ENCODE measurements around the gene H6PD.

Gene H6PD

DNA sequence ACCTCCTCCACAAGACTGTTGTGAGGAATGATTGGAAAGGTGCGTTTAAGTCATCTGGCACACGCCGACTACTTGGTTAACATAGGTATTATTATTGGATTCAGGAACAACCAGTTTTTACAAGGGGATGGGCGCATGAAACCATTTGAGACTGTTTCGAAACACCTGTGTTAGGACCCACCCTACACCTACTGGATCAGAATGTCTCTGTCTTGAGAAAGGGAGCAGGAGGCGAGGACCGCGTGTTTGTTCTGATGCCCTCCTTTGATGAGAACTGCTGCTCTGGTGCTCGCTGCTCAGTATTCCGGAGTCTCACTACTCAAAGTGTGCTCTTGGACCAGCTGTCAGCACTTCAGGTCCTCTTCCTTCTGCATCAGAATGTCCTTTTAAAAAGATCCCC, 7.3 kb downstream of the H6PD start:
- no peak overlapping the region for H3K4me3 ChIP-seq (ENCODE audit: extremely low read depth, insufficient read depth, low read length, poor library complexity, severe bottlenecking)
- H3K36me3 ChIP-seq (ENCODE audit: control insufficient read depth, insufficient read depth, low read length), result peaks cover 3% of the 10 kb centered on the region
- no peaks in the 10 kb centered on the region for H3K9me3 ChIP-seq (ENCODE audit: control insufficient read depth, low read length)
- H3K4me1 ChIP-seq (ENCODE audit: control insufficient read depth, insufficient read depth, low read length, poor library complexity, severe bottlenecking), result peaks cover 15% of the 10 kb centered on the region
- WGBS, 2 experiments (ENCODE audit: insufficient coverage in 2 of 2), result 92 to 98% methylated on average over 7 to 9 of the region's 10 CpGs
- H3K27ac ChIP-seq (ENCODE audit: low read depth, low read length, severe bottlenecking), result no peak overlapping the region

DNA sequence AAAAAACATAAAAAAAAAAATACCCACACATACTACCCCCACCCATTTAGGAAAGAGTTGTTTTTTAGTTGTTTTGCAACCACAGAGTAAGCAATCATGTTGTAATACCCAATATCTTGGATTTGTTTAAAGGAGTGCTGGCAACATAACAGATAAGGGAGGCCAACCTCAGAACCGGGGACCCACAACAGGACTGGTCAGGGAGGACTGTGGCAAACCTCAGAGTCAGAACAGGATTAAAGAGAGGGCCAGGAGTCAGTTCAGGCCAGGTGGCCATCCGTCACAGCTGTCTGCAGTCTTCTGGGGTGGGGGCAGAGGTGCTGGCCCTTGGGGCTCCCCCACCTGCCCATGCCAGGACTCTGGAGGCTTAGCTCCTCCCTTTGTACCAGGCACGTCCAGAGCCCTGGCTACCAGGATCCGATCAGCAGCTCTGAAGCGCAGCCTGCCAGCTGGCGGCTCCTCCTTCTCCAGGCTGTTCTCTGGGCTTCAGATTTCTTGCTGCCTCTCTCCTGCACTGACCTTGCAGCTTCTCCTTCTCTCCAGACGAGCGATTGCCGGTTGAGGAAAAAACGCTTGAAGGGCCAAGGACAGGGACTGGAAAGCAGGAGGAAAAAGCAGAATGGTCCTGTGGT, 7.9 kb downstream of the H6PD start:
- Histone ChIP-seq H3K36me3 (ENCODE audit: control insufficient read depth, insufficient read depth, low read length) (peaks cover 6% of the 10 kb centered on the region), H3K4me3 (ENCODE audit: extremely low read depth, insufficient read depth, low read length, poor library complexity, severe bottlenecking) (no peak overlapping the region), H3K9me3 (ENCODE audit: control insufficient read depth, low read length) (no peaks in the 10 kb centered on the region), H3K4me1 (ENCODE audit: control insufficient read depth, insufficient read depth, low read length, poor library complexity, severe bottlenecking) (peaks cover 15% of the 10 kb centered on the region), H3K27ac (ENCODE audit: low read depth, low read length, severe bottlenecking) (no peak overlapping the region)
- 85 to 87% methylated on average over 5 to 8 of the region's 10 CpGs for WGBS, 2 experiments (ENCODE audit: insufficient coverage in 2 of 2)

DNA sequence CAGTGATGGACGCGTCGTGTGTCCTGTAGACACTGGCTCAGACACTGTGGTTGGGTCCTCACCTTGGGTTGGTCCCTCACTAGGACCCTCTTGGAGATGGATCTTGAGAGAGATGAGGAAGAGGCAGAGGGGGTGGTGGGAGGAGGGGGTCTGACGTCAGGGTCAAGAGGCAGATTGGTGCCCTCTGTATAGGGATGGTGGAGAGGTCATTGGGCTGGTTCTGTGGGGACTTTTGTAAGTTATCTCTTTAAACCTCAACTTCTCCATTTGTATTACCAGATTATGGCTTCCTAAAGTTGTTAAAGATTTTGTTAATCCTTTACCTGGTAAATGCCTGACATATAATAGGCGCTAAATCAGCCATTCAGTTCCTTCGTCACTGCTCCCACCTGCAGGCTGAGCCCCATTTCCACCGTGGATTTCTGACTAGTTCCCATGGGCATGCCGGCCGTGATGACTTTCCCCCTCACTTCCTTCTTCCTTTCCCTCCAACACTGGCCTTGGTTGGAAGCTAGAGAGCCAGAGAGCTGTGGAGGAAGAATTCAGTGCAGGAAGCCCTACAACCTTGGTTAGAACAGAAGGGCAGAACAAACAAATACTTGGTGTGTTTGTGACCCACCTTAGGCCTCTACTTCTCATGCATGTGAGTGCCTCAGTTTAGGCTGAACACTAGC, 8.6 kb downstream of the H6PD start:
- WGBS, 2 experiments (ENCODE audit: insufficient coverage in 2 of 2), result 86 to 94% methylated on average over 5 to 6 of the region's 9 CpGs
- no peaks in the 10 kb centered on the region for H3K9me3 ChIP-seq (ENCODE audit: control insufficient read depth, low read length)
- no peak overlapping the region for H3K4me3 ChIP-seq (ENCODE audit: extremely low read depth, insufficient read depth, low read length, poor library complexity, severe bottlenecking)
- H3K4me1 ChIP-seq (ENCODE audit: control insufficient read depth, insufficient read depth, low read length, poor library complexity, severe bottlenecking), result peaks cover 15% of the 10 kb centered on the region
- no peak overlapping the region for H3K27ac ChIP-seq (ENCODE audit: low read depth, low read length, severe bottlenecking)
- peaks cover 6% of the 10 kb centered on the region for H3K36me3 ChIP-seq (ENCODE audit: control insufficient read depth, insufficient read depth, low read length)

DNA sequence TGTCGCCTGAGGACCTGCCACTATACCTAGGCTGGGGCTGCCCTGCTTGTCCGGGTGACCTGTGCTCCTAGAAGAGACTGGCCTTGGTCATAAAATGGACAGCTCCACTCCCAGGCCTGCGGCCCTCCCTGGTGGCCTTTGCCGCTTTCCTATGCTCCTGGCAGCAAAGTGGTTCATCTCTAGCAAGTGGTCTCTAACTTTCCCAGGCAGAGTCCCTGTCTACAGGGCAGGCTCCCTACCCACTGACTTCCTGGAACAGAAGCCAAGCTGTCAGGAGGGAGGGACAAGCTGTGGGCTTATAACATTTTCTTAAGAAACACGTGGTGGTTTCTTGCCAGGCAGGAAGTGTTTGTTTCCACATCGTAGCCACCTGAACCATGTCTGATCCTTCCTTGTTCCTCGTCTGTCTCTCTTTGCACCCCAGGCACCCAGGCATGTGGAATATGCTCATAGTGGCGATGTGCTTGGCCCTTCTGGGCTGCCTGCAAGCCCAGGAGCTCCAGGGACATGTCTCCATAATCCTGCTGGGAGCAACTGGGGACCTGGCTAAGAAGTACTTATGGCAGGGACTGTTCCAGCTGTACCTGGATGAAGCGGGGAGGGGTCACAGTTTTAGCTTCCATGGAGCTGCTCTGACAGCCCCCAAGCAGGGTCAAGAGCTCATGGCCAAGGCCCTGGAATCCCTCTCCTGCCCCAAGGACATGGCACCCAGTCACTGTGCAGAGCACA, 10.1 kb downstream of the H6PD start:
- H3K4me1 ChIP-seq (ENCODE audit: control insufficient read depth, insufficient read depth, low read length, poor library complexity, severe bottlenecking), result peaks cover 16% of the 10 kb centered on the region
- no peak overlapping the region for H3K4me3 ChIP-seq (ENCODE audit: extremely low read depth, insufficient read depth, low read length, poor library complexity, severe bottlenecking)
- H3K27ac ChIP-seq (ENCODE audit: low read depth, low read length, severe bottlenecking), result no peak overlapping the region
- peaks cover 6% of the 10 kb centered on the region for H3K36me3 ChIP-seq (ENCODE audit: control insufficient read depth, insufficient read depth, low read length)
- H3K9me3 ChIP-seq (ENCODE audit: control insufficient read depth, low read length), result no peaks in the 10 kb centered on the region
- 88 to 89% methylated on average over 8 to 9 of the region's 9 CpGs for WGBS, 2 experiments (ENCODE audit: insufficient coverage in 2 of 2)

DNA sequence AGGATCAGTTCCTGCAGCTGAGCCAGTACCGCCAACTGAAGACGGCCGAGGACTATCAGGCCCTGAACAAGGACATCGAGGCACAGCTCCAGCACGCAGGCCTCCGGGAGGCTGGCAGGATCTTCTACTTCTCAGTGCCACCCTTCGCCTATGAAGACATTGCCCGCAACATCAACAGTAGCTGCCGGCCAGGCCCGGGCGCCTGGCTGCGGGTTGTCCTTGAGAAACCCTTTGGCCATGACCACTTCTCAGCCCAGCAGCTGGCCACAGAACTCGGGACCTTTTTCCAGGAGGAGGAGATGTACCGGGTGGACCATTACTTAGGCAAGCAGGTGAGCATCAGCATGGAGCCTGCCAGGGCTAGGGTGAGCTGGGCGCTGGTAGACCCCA, 10.7 kb downstream of the H6PD start:
- 92 to 98% methylated on average over 14 to 15 of the region's 15 CpGs for WGBS, 2 experiments (ENCODE audit: insufficient coverage in 2 of 2)
- peaks cover 18% of the 10 kb centered on the region for H3K4me1 ChIP-seq (ENCODE audit: control insufficient read depth, insufficient read depth, low read length, poor library complexity, severe bottlenecking)
- peaks cover 6% of the 10 kb centered on the region for H3K36me3 ChIP-seq (ENCODE audit: control insufficient read depth, insufficient read depth, low read length)
- no peak overlapping the region for H3K27ac ChIP-seq (ENCODE audit: low read depth, low read length, severe bottlenecking)
- no peak overlapping the region for H3K4me3 ChIP-seq (ENCODE audit: extremely low read depth, insufficient read depth, low read length, poor library complexity, severe bottlenecking)
- no peaks in the 10 kb centered on the region for H3K9me3 ChIP-seq (ENCODE audit: control insufficient read depth, low read length)

DNA sequence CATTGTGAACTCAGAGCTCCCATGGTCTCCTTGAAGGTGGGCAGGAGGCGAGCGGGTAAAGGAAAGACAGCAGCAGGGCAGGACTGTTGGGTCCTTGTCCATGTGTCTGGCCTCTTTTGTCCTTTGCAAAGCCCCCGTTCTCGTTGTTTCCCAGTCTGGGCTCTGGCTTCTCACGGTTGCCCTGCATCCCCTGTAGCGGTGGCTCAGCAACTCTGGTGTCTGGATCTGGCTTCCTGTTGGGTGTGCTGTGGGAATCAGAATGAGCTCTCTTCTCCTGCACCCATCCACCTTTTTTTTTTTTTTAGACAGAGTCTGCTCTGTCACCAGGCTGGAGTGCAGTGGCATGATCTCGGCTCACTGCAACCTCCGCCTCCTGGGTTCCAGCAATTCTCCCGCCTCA, 11.1 kb downstream of the H6PD start:
- H3K9me3 ChIP-seq (ENCODE audit: control insufficient read depth, low read length), result no peaks in the 10 kb centered on the region
- WGBS, 2 experiments (ENCODE audit: insufficient coverage in 2 of 2), result 87 to 94% methylated on average over 7 of the region's 9 CpGs
- H3K27ac ChIP-seq (ENCODE audit: low read depth, low read length, severe bottlenecking), result no peak overlapping the region
- no peak overlapping the region for H3K4me3 ChIP-seq (ENCODE audit: extremely low read depth, insufficient read depth, low read length, poor library complexity, severe bottlenecking)
- peaks cover 6% of the 10 kb centered on the region for H3K36me3 ChIP-seq (ENCODE audit: control insufficient read depth, insufficient read depth, low read length)
- H3K4me1 ChIP-seq (ENCODE audit: control insufficient read depth, insufficient read depth, low read length, poor library complexity, severe bottlenecking), result peaks cover 18% of the 10 kb centered on the region

DNA sequence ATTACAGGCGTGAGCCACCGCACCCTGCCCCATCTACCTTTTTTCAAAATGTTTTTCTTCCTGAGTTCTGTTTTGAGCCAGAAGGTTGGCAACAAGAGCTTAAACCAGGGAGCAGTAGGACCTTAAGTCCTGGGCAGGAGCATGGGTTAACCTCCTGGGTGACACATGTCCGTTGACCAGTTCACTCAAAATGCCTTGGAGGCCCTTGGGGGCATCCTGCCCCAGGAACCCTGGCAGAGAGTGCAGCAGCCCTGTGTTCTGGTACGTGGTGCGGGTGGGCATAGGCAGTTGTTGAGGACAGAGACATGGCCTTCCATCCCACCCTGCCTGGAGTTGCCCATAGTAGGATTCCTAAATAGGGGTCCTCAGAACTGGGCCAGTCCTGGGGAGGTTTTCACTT, 11.6 kb downstream of the H6PD start:
- 100% methylated on average over 4 to 5 of the region's 5 CpGs for WGBS, 2 experiments (ENCODE audit: insufficient coverage in 2 of 2)
- Histone ChIP-seq H3K9me3 (ENCODE audit: control insufficient read depth, low read length) (no peaks in the 10 kb centered on the region), H3K4me3 (ENCODE audit: extremely low read depth, insufficient read depth, low read length, poor library complexity, severe bottlenecking) (no peak overlapping the region)

DNA sequence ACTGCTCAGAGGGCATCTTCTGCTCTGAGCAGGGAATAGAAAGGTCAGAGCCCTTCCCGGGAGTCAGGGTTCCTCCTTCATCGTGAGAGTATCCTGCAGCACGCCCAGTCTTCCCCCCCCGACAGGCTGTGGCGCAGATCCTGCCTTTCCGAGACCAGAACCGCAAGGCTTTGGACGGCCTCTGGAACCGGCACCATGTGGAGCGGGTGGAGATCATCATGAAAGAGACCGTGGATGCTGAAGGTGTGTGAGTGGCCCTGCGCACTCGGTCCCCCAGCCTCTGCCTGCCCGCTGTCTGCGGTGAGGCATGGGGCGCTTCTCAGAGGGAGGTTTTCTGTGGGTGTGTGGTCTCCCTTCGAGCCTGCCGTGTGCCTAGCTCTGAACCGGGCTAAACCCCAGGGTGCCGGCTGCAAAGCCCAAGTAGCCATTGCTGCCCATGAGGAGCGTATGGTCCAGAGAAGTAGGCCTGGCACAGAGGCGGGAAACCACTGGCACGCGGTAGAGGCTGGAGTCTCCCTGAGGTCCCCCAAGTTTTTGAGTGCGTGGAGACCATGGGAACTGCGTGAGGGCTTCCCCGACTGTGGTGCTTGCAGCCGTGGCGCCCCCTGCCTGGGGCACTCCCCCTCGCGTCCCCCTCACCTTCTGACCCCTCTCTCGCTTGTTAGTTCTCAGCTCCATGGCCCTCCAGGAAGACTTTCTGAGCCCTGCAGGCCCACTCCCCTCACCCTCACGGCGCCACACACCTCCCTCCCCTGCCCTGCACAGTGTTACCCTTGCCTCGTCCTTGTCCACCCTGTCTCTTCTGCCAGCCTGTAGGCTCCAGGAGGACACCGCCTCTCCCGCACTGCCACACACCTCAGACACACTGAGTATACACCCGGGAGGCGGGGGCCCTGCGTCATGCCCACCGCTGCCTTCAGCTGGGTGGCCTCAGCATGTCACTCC, 12.5 kb downstream of the H6PD start:
- no peak overlapping the region for H3K4me3 ChIP-seq (ENCODE audit: extremely low read depth, insufficient read depth, low read length, poor library complexity, severe bottlenecking)
- H3K9me3 ChIP-seq (ENCODE audit: control insufficient read depth, low read length), result no peaks in the 10 kb centered on the region
- H3K27ac ChIP-seq (ENCODE audit: low read depth, low read length, severe bottlenecking), result no peak overlapping the region
- H3K36me3 ChIP-seq (ENCODE audit: control insufficient read depth, insufficient read depth, low read length), result peaks cover 6% of the 10 kb centered on the region
- peaks cover 26% of the 10 kb centered on the region for H3K4me1 ChIP-seq (ENCODE audit: control insufficient read depth, insufficient read depth, low read length, poor library complexity, severe bottlenecking)
- WGBS, 2 experiments (ENCODE audit: insufficient coverage in 2 of 2), result 91 to 92% methylated on average over 34 to 39 of the region's 41 CpGs

More for the DNA sequence above, 11.6 kb downstream of the H6PD start:
- peaks cover 19% of the 10 kb centered on the region for H3K4me1 ChIP-seq (ENCODE audit: control insufficient read depth, insufficient read depth, low read length, poor library complexity, severe bottlenecking)
- H3K27ac ChIP-seq (ENCODE audit: low read depth, low read length, severe bottlenecking), result no peak overlapping the region
- H3K36me3 ChIP-seq (ENCODE audit: control insufficient read depth, insufficient read depth, low read length), result peaks cover 6% of the 10 kb centered on the region

DNA sequence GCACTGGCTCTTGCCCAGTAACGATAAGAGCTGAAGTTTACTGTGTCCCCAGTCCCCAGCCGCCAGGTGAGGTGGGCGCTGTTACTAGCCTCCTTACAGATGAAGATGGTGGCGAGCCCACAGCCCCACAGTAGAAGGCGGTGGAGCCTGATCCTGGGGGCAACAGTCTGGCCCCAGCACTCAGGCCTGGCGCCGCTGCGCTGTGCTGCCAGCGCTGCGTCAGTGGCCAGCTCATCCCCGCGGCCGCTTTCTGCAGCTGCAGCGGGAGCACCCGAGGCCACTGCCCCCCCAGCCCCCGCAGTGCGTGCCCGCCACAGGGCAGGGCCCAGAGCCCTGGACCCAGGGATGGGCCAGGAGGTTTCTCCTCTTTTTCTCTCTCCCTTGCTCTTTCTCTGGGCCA, 13.3 kb downstream of the H6PD start:
- peaks cover 6% of the 10 kb centered on the region for H3K36me3 ChIP-seq (ENCODE audit: control insufficient read depth, insufficient read depth, low read length)
- peaks cover 32% of the 10 kb centered on the region for H3K4me1 ChIP-seq (ENCODE audit: control insufficient read depth, insufficient read depth, low read length, poor library complexity, severe bottlenecking)
- H3K27ac ChIP-seq (ENCODE audit: low read depth, low read length, severe bottlenecking), result no peak overlapping the region
- no peak overlapping the region for H3K4me3 ChIP-seq (ENCODE audit: extremely low read depth, insufficient read depth, low read length, poor library complexity, severe bottlenecking)
- 92 to 96% methylated on average over 15 to 18 of the region's 18 CpGs for WGBS, 2 experiments (ENCODE audit: insufficient coverage in 2 of 2)
- H3K9me3 ChIP-seq (ENCODE audit: control insufficient read depth, low read length), result no peaks in the 10 kb centered on the region
